Thyroid gland (tissue), 4 donors: ENCODE measurements around the gene STRN3.

Experiments
- POLR2A ChIP-seq, 2 donors: fragments of 450-650 bp; IDR thresholded peaks; one replicate each; pipeline ENCODE4 v1.6.1; 2017; ENCODE audit warnings: antibody characterized with exemption in 2 of 2, mild to moderate bottlenecking in 2 of 2, moderate library complexity in 1 of 2
- TF ChIP-seq, protein P1 (sequence below), 6 experiments: fragments of 200-600 bp in 3 of 6; fragments of 450-650 bp in 3 of 6; sonication (generic) in 3 of 6; IDR thresholded peaks; one replicate each; pipeline ENCODE4 v1.5.1; 2016 to 2019; ENCODE audit warnings: antibody characterized with exemption in 6 of 6, mild to moderate bottlenecking in 2 of 6, inconsistent platforms in 1 of 6, moderate library complexity in 1 of 6

- TF ChIP-seq, protein P1, sequence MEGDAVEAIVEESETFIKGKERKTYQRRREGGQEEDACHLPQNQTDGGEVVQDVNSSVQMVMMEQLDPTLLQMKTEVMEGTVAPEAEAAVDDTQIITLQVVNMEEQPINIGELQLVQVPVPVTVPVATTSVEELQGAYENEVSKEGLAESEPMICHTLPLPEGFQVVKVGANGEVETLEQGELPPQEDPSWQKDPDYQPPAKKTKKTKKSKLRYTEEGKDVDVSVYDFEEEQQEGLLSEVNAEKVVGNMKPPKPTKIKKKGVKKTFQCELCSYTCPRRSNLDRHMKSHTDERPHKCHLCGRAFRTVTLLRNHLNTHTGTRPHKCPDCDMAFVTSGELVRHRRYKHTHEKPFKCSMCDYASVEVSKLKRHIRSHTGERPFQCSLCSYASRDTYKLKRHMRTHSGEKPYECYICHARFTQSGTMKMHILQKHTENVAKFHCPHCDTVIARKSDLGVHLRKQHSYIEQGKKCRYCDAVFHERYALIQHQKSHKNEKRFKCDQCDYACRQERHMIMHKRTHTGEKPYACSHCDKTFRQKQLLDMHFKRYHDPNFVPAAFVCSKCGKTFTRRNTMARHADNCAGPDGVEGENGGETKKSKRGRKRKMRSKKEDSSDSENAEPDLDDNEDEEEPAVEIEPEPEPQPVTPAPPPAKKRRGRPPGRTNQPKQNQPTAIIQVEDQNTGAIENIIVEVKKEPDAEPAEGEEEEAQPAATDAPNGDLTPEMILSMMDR (IDR thresholded peaks at IDR 0.05): no peak
- no peak for TF ChIP-seq POLR2A (IDR thresholded peaks at IDR 0.05)
These were observed 177.5 kb downstream of the STRN3 start for GRCh38 chr14:30848449-30849240.
